ENCODE results near the gene KLHL12.

Gene KLHL12

GRCh38 chr1:202952818-202953217 lies 25.8 kb upstream of the KLHL12 start:
- no peak for TF ChIP-seq TAF1 (IDR thresholded peaks at IDR 0.05; ENCODE audit: borderline replicate concordance, insufficient read depth, low read length)
- no peak for TF ChIP-seq POLR2AphosphoS5 (IDR thresholded peaks at IDR 0.05; ENCODE audit: low read depth, low read length)

GRCh38 chr1:202952099-202952498 lies 25.1 kb upstream of the KLHL12 start:
- no peak for TF ChIP-seq FOXP2 (optimal IDR thresholded peaks at IDR 0.05; ENCODE audit: borderline replicate concordance, extremely low read depth, extremely low read length, insufficient read depth)
- no peak for TF ChIP-seq POLR2AphosphoS5 (IDR thresholded peaks at IDR 0.05; ENCODE audit: low read depth, low read length)
- TF ChIP-seq REST (IDR thresholded peaks at IDR 0.05; ENCODE audit: insufficient read depth in 1 of 2, low read depth in 2 of 2, low read length in 2 of 2): no peak
- no peak for TF ChIP-seq SIN3A (IDR thresholded peaks at IDR 0.05; ENCODE audit: borderline replicate concordance, insufficient read depth, low read length)
- no peak for TF ChIP-seq TAF1 (IDR thresholded peaks at IDR 0.05; ENCODE audit: borderline replicate concordance, insufficient read depth, low read length)

- TF ChIP-seq REST (IDR thresholded peaks at IDR 0.05; ENCODE audit: insufficient read depth in 1 of 2, low read depth in 2 of 2, low read length in 2 of 2) (no peak), TAF1 (IDR thresholded peaks at IDR 0.05; ENCODE audit: borderline replicate concordance, insufficient read depth, low read length) (no peak), POLR2AphosphoS5 (IDR thresholded peaks at IDR 0.05; ENCODE audit: low read depth, low read length) (no peak), FOXP2 (optimal IDR thresholded peaks at IDR 0.05; ENCODE audit: borderline replicate concordance, extremely low read depth, extremely low read length, insufficient read depth) (no peak), SIN3A (IDR thresholded peaks at IDR 0.05; ENCODE audit: borderline replicate concordance, insufficient read depth, low read length) (no peak)
Measured at GRCh38 chr1:202951437-202951836, 24.4 kb upstream of the KLHL12 start.

- TF ChIP-seq SIN3A (IDR thresholded peaks at IDR 0.05; ENCODE audit: borderline replicate concordance, insufficient read depth, low read length): no peak
Measured at GRCh38 chr1:202945483-202945882, 18.4 kb upstream of the KLHL12 start.

- no peak for TF ChIP-seq POLR2AphosphoS5 (IDR thresholded peaks at IDR 0.05; ENCODE audit: low read depth, low read length)
- TF ChIP-seq TAF1 (IDR thresholded peaks at IDR 0.05; ENCODE audit: borderline replicate concordance, insufficient read depth, low read length): no peak
- no peak for TF ChIP-seq FOXP2 (optimal IDR thresholded peaks at IDR 0.05; ENCODE audit: borderline replicate concordance, extremely low read depth, extremely low read length, insufficient read depth)
- no peak for TF ChIP-seq SIN3A (IDR thresholded peaks at IDR 0.05; ENCODE audit: borderline replicate concordance, insufficient read depth, low read length)
- TF ChIP-seq REST (IDR thresholded peaks at IDR 0.05; ENCODE audit: insufficient read depth in 1 of 2, low read depth in 2 of 2, low read length in 2 of 2): no peak
Measured at GRCh38 chr1:202944438-202944921, 17.4 kb upstream of the KLHL12 start.

- TF ChIP-seq POLR2AphosphoS5 (IDR thresholded peaks at IDR 0.05; ENCODE audit: low read depth, low read length) (no peak), SIN3A (IDR thresholded peaks at IDR 0.05; ENCODE audit: borderline replicate concordance, insufficient read depth, low read length) (no peak), REST (IDR thresholded peaks at IDR 0.05; ENCODE audit: insufficient read depth in 1 of 2, low read depth in 2 of 2, low read length in 2 of 2) (no peak), TAF1 (IDR thresholded peaks at IDR 0.05; ENCODE audit: borderline replicate concordance, insufficient read depth, low read length) (no peak), FOXP2 (optimal IDR thresholded peaks at IDR 0.05; ENCODE audit: borderline replicate concordance, extremely low read depth, extremely low read length, insufficient read depth) (no peak)
Measured at GRCh38 chr1:202942426-202942825, 15.4 kb upstream of the KLHL12 start.
